ENCODE measurements around the gene NPL.

GRCh38 chr1:182847105-182847504 is 57.5 kb downstream of the NPL start:
- TF ChIP-seq CTCF (IDR thresholded peaks at IDR 0.05 in 8 of 11, conservative IDR thresholded peaks at IDR 0.05 in 3 of 11) (no peak), POLR2AphosphoS5 (IDR thresholded peaks at IDR 0.05) (no peak), POLR2A (IDR thresholded peaks at IDR 0.05) (no peak)

Data from spleen (tissue), 7 donors.